K562 (cell line): Measurements from ENCODE around the gene C4orf50. TPM values are rescaled to one million over a fixed set of nuclear protein-coding genes. Genes with fewer than 3 reads are reported as not detected.

ENCODE experiments used
- ATAC-seq: fragments of 200-7000 bp; cut with Tn5 transposase; 3 replicates; pipeline ENCODE4 v1.9.1; 2020; ENCODE audit warnings: moderate library complexity
- BruUV-seq: library from RNA; stranded (reverse); fragments of 400-500 nt; replicated peaks from 2 replicates; lab custom pipeline; 2021; lab: Mats Ljungman, UMichigan
- CTCF ChIA-PET: fragments of 300-600 bp; formaldehyde crosslinking; extraction: SDS; loops from one replicate; lab custom pipeline; 2021; ENCODE audit warnings: low intra/inter-chr PET ratio; lab: Yijun Ruan, JAX
- POLR2A ChIA-PET: fragments of 300-600, 350-650 bp; sonication (Branson Sonifier 250); formaldehyde crosslinking; extraction: SDS; loops from one replicate; lab custom pipeline; 2021; ENCODE audit warnings: antibody characterized with exemption, inconsistent platforms; lab: Yijun Ruan, JAX
- DNase-seq, 4 experiments: peaks; one replicate each; pipeline versions ENCODE4 v3.0.0 to v3.0.0-alpha.2; 2011 to 2018; ENCODE audit warnings: low spot score in 3 of 4, mixed read lengths in 3 of 4; ENCODE audit errors: extremely low read depth in 1 of 4
- FAIRE-seq: peaks from 2 replicates; lab custom pipeline; 2011; peaks lifted over from hg19 to GRCh38; lab: Jason Lieb, UNC
- H2AFZ ChIP-seq: 2 replicates; pipeline ENCODE4 v1.6.0; 2011; ENCODE audit warnings: low read depth, low read length, control low read depth, inconsistent platforms
- H3K27ac ChIP-seq: fragments of 200-600 bp; 3 replicates; pipeline ENCODE4 v1.8.0; 2011; ENCODE audit warnings: low read depth, mild to moderate bottlenecking, control low read depth, inconsistent platforms, low read length, moderate library complexity, mixed read lengths; ENCODE audit errors: extremely low read depth
- H3K27me3 ChIP-seq, 2 experiments: fragments of 300-600 bp in 1 of 2; 2 replicates in 1 of 2; 3 replicates in 1 of 2; pipeline versions ENCODE4 v1.6.0 to v1.8.0; 2011; ENCODE audit warnings: inconsistent platforms in 2 of 2, low read length in 2 of 2, mild to moderate bottlenecking in 1 of 2, mixed read lengths in 1 of 2, moderate library complexity in 1 of 2; ENCODE audit not compliant: control insufficient read depth in 2 of 2, insufficient read depth in 2 of 2
- H3K36me3 ChIP-seq: fragments of 300-600 bp; 3 replicates; pipeline ENCODE4 v1.8.0; 2011; ENCODE audit warnings: mild to moderate bottlenecking, low read length, inconsistent platforms; ENCODE audit not compliant: control insufficient read depth, insufficient read depth
- H3K4me1 ChIP-seq, 2 experiments: fragments of 200-600 bp in 1 of 2; replicated peaks in 1 of 2; 2 replicates in 1 of 2; 3 replicates in 1 of 2; pipeline versions ENCODE4 v1.5.1 to v1.8.0; 2011; ENCODE audit warnings: inconsistent platforms in 2 of 2, low read length in 2 of 2, mild to moderate bottlenecking in 1 of 2, mixed read lengths in 1 of 2, moderate library complexity in 1 of 2; ENCODE audit not compliant: control insufficient read depth in 2 of 2, insufficient read depth in 2 of 2
- H3K4me2 ChIP-seq: 2 replicates; pipeline ENCODE4 v1.6.1; 2011; ENCODE audit warnings: low read length, control low read depth, inconsistent platforms, mixed read lengths; ENCODE audit not compliant: insufficient read depth
- H3K4me3 ChIP-seq: fragments of 200-600 bp; sonication (generic), shearing (Covaris generic); 2 replicates; pipeline ENCODE4 v1.5.1; 2016; ENCODE audit warnings: control low read depth, inconsistent platforms
- H3K79me2 ChIP-seq: fragments of 200-600 bp; 3 replicates; pipeline ENCODE4 v1.8.0; 2011; ENCODE audit warnings: low read length, inconsistent platforms; ENCODE audit not compliant: control insufficient read depth, insufficient read depth
- H3K9ac ChIP-seq, 2 experiments: 2 replicates each; pipeline versions ENCODE4 v1.6.0 to v1.6.1; 2011; ENCODE audit warnings: low read depth in 2 of 2, low read length in 2 of 2, control low read depth in 1 of 2, inconsistent platforms in 1 of 2, mild to moderate bottlenecking in 1 of 2, mixed read lengths in 1 of 2; ENCODE audit not compliant: insufficient read depth in 1 of 2
- H3K9me1 ChIP-seq: one replicate; pipeline ENCODE4 v1.6.0; 2011; ENCODE audit warnings: inconsistent platforms, mild to moderate bottlenecking, low read length, moderate library complexity; ENCODE audit not compliant: control insufficient read depth, insufficient read depth
- H3K9me3 ChIP-seq: replicated peaks from 2 replicates; pipeline ENCODE4 v1.5.1; 2011; ENCODE audit warnings: low read depth, low read length, inconsistent platforms; ENCODE audit not compliant: control insufficient read depth, insufficient read depth
- H4K20me1 ChIP-seq: replicated peaks from 2 replicates; pipeline ENCODE4 v1.6.1; 2011; ENCODE audit warnings: low read length, inconsistent platforms, mixed read lengths; ENCODE audit not compliant: control insufficient read depth, insufficient read depth
- CREBBP ChIP-seq: IDR thresholded peaks from one replicate; pipeline ENCODE4 v1.6.1; 2012; ENCODE audit warnings: low read depth, mild to moderate bottlenecking, control low read depth, inconsistent platforms, low read length
- CREM ChIP-seq: IDR thresholded peaks from 2 replicates; pipeline ENCODE4 v1.6.1; 2014; ENCODE audit warnings: antibody characterized with exemption, low read depth
- FOXK2 ChIP-seq, 2 experiments: fragments of 450-650 bp; IDR thresholded peaks in 1 of 2; conservative IDR thresholded peaks in 1 of 2; 2 replicates each; pipeline ENCODE4 v1.6.1; 2016; ENCODE audit warnings: low read depth in 2 of 2, mild to moderate bottlenecking in 1 of 2
- MEF2A ChIP-seq: IDR thresholded peaks from 2 replicates; pipeline ENCODE4 v1.6.1; 2011; ENCODE audit warnings: low read depth, mild to moderate bottlenecking, low read length, moderate library complexity; ENCODE audit not compliant: control insufficient read depth
- MYBL2 ChIP-seq, 2 experiments: fragments of 450-650 bp in 1 of 2; sonication (generic) in 1 of 2; formaldehyde crosslinking in 1 of 2; IDR thresholded peaks; 2 replicates each; pipeline versions ENCODE4 v1.6.1 to v1.8.1; 2017 to 2022; ENCODE audit warnings: borderline replicate concordance in 1 of 2, inconsistent platforms in 1 of 2, low read depth in 1 of 2, mild to moderate bottlenecking in 1 of 2, missing genetic modification reagents in 1 of 2, moderate library complexity in 1 of 2
- NR0B1 ChIP-seq: fragments of 450-650 bp; IDR thresholded peaks from one replicate; pipeline ENCODE4 v1.6.1; 2018; ENCODE audit warnings: mild to moderate bottlenecking, moderate library complexity; ENCODE audit not compliant: partially characterized antibody
- NUFIP1 ChIP-seq: fragments of 450-650 bp; IDR thresholded peaks from 2 replicates; pipeline ENCODE4 v1.6.1; 2018; ENCODE audit not compliant: partially characterized antibody
- RBFOX2 ChIP-seq: fragments of 200-400 bp; formaldehyde crosslinking; IDR thresholded peaks from 2 replicates; pipeline ENCODE4 v1.6.1; 2017; ENCODE audit warnings: low read depth, mild to moderate bottlenecking, low read length, moderate library complexity
- SMARCA5 ChIP-seq: fragments of 450-650 bp; IDR thresholded peaks from 2 replicates; pipeline ENCODE4 v1.6.1; 2016
- SMARCC2 ChIP-seq: fragments of 450-650 bp; IDR thresholded peaks from 2 replicates; pipeline ENCODE4 v1.6.1; 2017; ENCODE audit warnings: antibody characterized with exemption, moderate library complexity, mild to moderate bottlenecking, low read depth
- SMARCE1 ChIP-seq: fragments of 450-650 bp; IDR thresholded peaks from 2 replicates; pipeline ENCODE4 v1.7.1; 2016; ENCODE audit warnings: mild to moderate bottlenecking
- TAF9B ChIP-seq: fragments of 450-650 bp; IDR thresholded peaks from 2 replicates; pipeline ENCODE4 v1.6.1; 2018; ENCODE audit warnings: mild to moderate bottlenecking; ENCODE audit not compliant: partially characterized antibody
- TEAD2 ChIP-seq: fragments of 450-650 bp; IDR thresholded peaks from 2 replicates; pipeline ENCODE4 v1.6.1; 2016; ENCODE audit warnings: missing genetic modification characterization, control low read depth, missing compliant biosample characterization
- TGIF2 ChIP-seq: sonication (generic); formaldehyde crosslinking; IDR thresholded peaks from 2 replicates; pipeline ENCODE4 v1.8.1; 2022; ENCODE audit warnings: mild to moderate bottlenecking, missing genetic modification reagents, moderate library complexity
- VEZF1 ChIP-seq: fragments of 200-800 bp; sonication (Bioruptor generic); IDR thresholded peaks from 2 replicates; pipeline ENCODE4 v1.6.1; 2017; ENCODE audit warnings: missing genetic modification characterization, missing compliant biosample characterization
- XRCC4 ChIP-seq: IDR thresholded peaks from one replicate; pipeline ENCODE4 v1.6.1; 2011; ENCODE audit not compliant: insufficient read depth, insufficient read length; ENCODE audit errors: extremely low read depth
- ZSCAN29 ChIP-seq: fragments of 450-650 bp; IDR thresholded peaks from 2 replicates; pipeline ENCODE4 v1.6.1; 2017
- WGBS: fragments of 100-300 bp; shearing (Covaris generic); methylation state at CpG from one replicate; pipeline ENCODE4 v1.1.6; 2016; ENCODE audit warnings: low coverage, mixed read lengths; ENCODE audit not compliant: insufficient coverage; ENCODE audit errors: missing lambda C conversion rate; 5-methylcytosine and 5-hydroxymethylcytosine counted together
- in situ Hi-C: fragments of 300-500 bp; cut with MboI; formaldehyde crosslinking; loops from 4 replicates; pipeline ENCODE4 v1.15.0; 2018; ENCODE audit warnings: inconsistent platforms, mixed read lengths
- intact Hi-C: fragments of 100-400 bp; cut with micrococcal nuclease; formaldehyde crosslinking; loops from 2 replicates; pipeline ENCODE4 v1.14.2; 2022
- polyA plus RNA-seq, 8 experiments: library from polyadenylated mRNA; depleted of rRNA in 4 of 8; stranded (reverse) in 5 of 8; unstranded in 3 of 8; fragments of >200 nt; fragmentation: Nextera tagmentation in 2 of 8; fragmentation: Illumina TruSeq in 1 of 8; extraction: Ambion mirVana in 2 of 8; extraction: Trizol in 1 of 8; gene quantifications; 2 replicates each; pipeline versions ENCODE4 v1.2.1 to v1.2.3, GENCODE V29; 2011 to 2014; ENCODE audit warnings: inconsistent platforms in 1 of 8, missing spikeins in 1 of 8
- total RNA-seq, 7 experiments: library from RNA; depleted of rRNA in 6 of 7; stranded (reverse); fragments of >200 nt in 6 of 7; fragmentation: Illumina TruSeq in 2 of 7; extraction: Trizol in 2 of 7; gene quantifications; 2 replicates each; pipeline versions ENCODE4 v1.2.1 to v1.2.3, GENCODE V29; 2011 to 2021; ENCODE audit warnings: low replicate concordance in 1 of 7

Gene C4orf50
- total and polyA plus RNA-seq, 9 of the 15 experiments (the other 6 are each of a cell fraction or from before 2014, with no cell fraction given): not detected

- no peak overlapping the region for H3K9ac ChIP-seq
Observed at GRCh38 chr4:5945171-5945570, 73.1 kb downstream of the C4orf50 start.

More at GRCh38 chr4:5945171-5945570, 73.1 kb downstream of the C4orf50 start:
- Histone ChIP-seq H3K4me2 (no peak overlapping the region), H3K4me1 (no peaks in the 10 kb centered on the region; a peak in 1 of 5 replicates), H3K36me3 (no peaks in the 10 kb centered on the region), H2AFZ (no peak overlapping the region), H3K9me1 (no peaks in the 10 kb centered on the region), H3K79me2 (no peaks in the 10 kb centered on the region), H4K20me1 (no peaks in the 10 kb centered on the region), H3K4me3 (no peak overlapping the region), H3K9me3 (no peaks in the 10 kb centered on the region), H3K27me3 (peaks cover 0 to 7% of the 10 kb centered on the region in 2 experiments; a peak in 1 of 5 replicates), H3K27ac (no peak overlapping the region)
- CTCF ChIA-PET: no interaction called here
- no peak for FAIRE-seq
- in situ Hi-C loops: no loop called here
- ATAC-seq: no peak
- WGBS: 0% methylated on average over 11 of the region's 11 CpGs
- intact Hi-C loops: no loop called here
- TF ChIP-seq TEAD2 (tag) (no peak), FOXK2 (conservative IDR thresholded peaks at IDR 0.05 in 1 of 2, IDR thresholded peaks at IDR 0.05 in 1 of 2; ENCODE audit: low read depth in 2 of 2) (no peak), MYBL2 (IDR thresholded peaks at IDR 0.05; ENCODE audit: low read depth) (no peak), MYBL2 (CRISPR knock-in tag; IDR thresholded peaks at IDR 0.05; ENCODE audit: borderline replicate concordance) (no peak), SMARCA5 (no peak), MEF2A (no peak), CREBBP (no peak), SMARCC2 (no peak), CREM (no peak), ZSCAN29 (no peak), TAF9B (no peak), NUFIP1 (no peak), XRCC4 (no peak), RBFOX2 (no peak), VEZF1 (CRISPR knock-in tag) (no peak), TGIF2 (CRISPR knock-in tag) (no peak), NR0B1 (no peak), SMARCE1 (no peak)
- no TSS peak for BruUV-seq
- DNase-seq: no peak
- POLR2A ChIA-PET: interaction anchor here (1.4 kb wide), 1 partner anchor 20 kb away, joined by 3 read pairs; no protein-coding TSS in a partner anchor
